UCSD-AML1 (cell line): Measurements from ENCODE around the gene CD226.
"Not testable (repeated sequence)": the region's sequence is repeated elsewhere in the genome, so short reads cannot be mapped to it uniquely, and the experiment has no call there.

Experiments used
- DNase-seq: peaks from one replicate; lab custom pipeline; 2025; ENCODE audit not compliant: unreplicated experiment; lab: John Stamatoyannopoulos, UW

CD226 gene

GRCh38 chr18:69876490-69876889 is 71.2 kb downstream of the CD226 start:
- DNase-seq: no peak

GRCh38 chr18:69874058-69874457 is 73.6 kb downstream of the CD226 start:
- DNase-seq: no peak

GRCh38 chr18:69872661-69873060 is 75.0 kb downstream of the CD226 start:
- no peak for DNase-seq

- no peak for DNase-seq
Observed at GRCh38 chr18:69871363-69871762, 76.3 kb downstream of the CD226 start.

GRCh38 chr18:69870736-69871135 is 76.9 kb downstream of the CD226 start:
- no peak for DNase-seq

GRCh38 chr18:69866212-69866611 is 81.5 kb downstream of the CD226 start:
- DNase-seq: no peak

GRCh38 chr18:69865776-69866175 is 81.9 kb downstream of the CD226 start:
- DNase-seq: no peak

GRCh38 chr18:69864802-69865201 is 82.9 kb downstream of the CD226 start:
- DNase-seq: not testable (repeated sequence)

- DNase-seq: no peak
Observed at GRCh38 chr18:69858897-69859296, 88.8 kb downstream of the CD226 start.

- DNase-seq: no peak
Observed at GRCh38 chr18:69854455-69854854, 93.2 kb downstream of the CD226 start.

GRCh38 chr18:69853051-69853450 is 94.6 kb downstream of the CD226 start:
- DNase-seq: no peak

GRCh38 chr18:69845593-69846506 is 101.8 kb downstream of the CD226 start:
- no peak for DNase-seq

GRCh38 chr18:69844656-69845055 is 103.0 kb downstream of the CD226 start:
- no peak for DNase-seq

- no peak for DNase-seq
Observed at GRCh38 chr18:69843015-69843414, 104.7 kb downstream of the CD226 start.

- no peak for DNase-seq
Observed at GRCh38 chr18:69841117-69841516, 106.6 kb downstream of the CD226 start.

- DNase-seq: no peak
Observed at GRCh38 chr18:69840445-69840844, 107.2 kb downstream of the CD226 start.

GRCh38 chr18:69840001-69840400 is 107.7 kb downstream of the CD226 start:
- no peak for DNase-seq

GRCh38 chr18:69839497-69839896 is 108.2 kb downstream of the CD226 start:
- no peak for DNase-seq

GRCh38 chr18:69838620-69839411 is 108.9 kb downstream of the CD226 start:
- DNase-seq: no peak

GRCh38 chr18:69838003-69838402 is 109.7 kb downstream of the CD226 start:
- DNase-seq: no peak

GRCh38 chr18:69834980-69835379 is 112.7 kb downstream of the CD226 start:
- DNase-seq: not testable (repeated sequence)

- DNase-seq: no peak
Observed at GRCh38 chr18:69830189-69830588, 117.5 kb downstream of the CD226 start.
